ENCODE results near the gene CDH13. TPM values are rescaled to one million over a fixed set of nuclear protein-coding genes. Genes with fewer than 3 reads are reported as not detected.

CDH13 gene
- total RNA-seq, 1 donor from 2014 or later: 2.3 TPM

- H3K9me3 Mint-ChIP-seq (ENCODE audit: unreplicated experiment): no peaks in the 10 kb centered on the region
- H3K27ac Mint-ChIP-seq (ENCODE audit: unreplicated experiment): no peak overlapping the region
- DNase-seq (ENCODE audit: low spot score): no peak
- no peaks in the 10 kb centered on the region for H3K36me3 Mint-ChIP-seq (ENCODE audit: low read depth, unreplicated experiment)
- H3K4me3 Mint-ChIP-seq (ENCODE audit: unreplicated experiment): no peak overlapping the region
- peaks cover 4% of the 10 kb centered on the region for H3K27me3 Mint-ChIP-seq (ENCODE audit: unreplicated experiment)
- TF ChIP-seq CTCF (IDR thresholded peaks at IDR 0.05; ENCODE audit: unreplicated experiment): no peak
- peaks cover 2% of the 10 kb centered on the region for H3K4me1 Mint-ChIP-seq (ENCODE audit: unreplicated experiment)
Measured at GRCh38 chr16:83113811-83114210, 487.0 kb downstream of the CDH13 start.

GRCh38 chr16:83115491-83116232, 488.9 kb downstream of the CDH13 start:
- Mint-ChIP-seq H3K27ac (ENCODE audit: unreplicated experiment) (no peak overlapping the region), H3K27me3 (ENCODE audit: unreplicated experiment) (peaks cover 4% of the 10 kb centered on the region), H3K9me3 (ENCODE audit: unreplicated experiment) (no peaks in the 10 kb centered on the region), H3K36me3 (ENCODE audit: low read depth, unreplicated experiment) (no peaks in the 10 kb centered on the region), H3K4me3 (ENCODE audit: unreplicated experiment) (no peak overlapping the region), H3K4me1 (ENCODE audit: unreplicated experiment) (no peaks in the 10 kb centered on the region)
- TF ChIP-seq CTCF (IDR thresholded peaks at IDR 0.05; ENCODE audit: unreplicated experiment): no peak
- no peak for DNase-seq (ENCODE audit: low spot score)

- Mint-ChIP-seq H3K36me3 (ENCODE audit: low read depth, unreplicated experiment) (no peaks in the 10 kb centered on the region), H3K9me3 (ENCODE audit: unreplicated experiment) (no peaks in the 10 kb centered on the region), H3K27ac (ENCODE audit: unreplicated experiment) (no peak overlapping the region), H3K4me1 (ENCODE audit: unreplicated experiment) (no peaks in the 10 kb centered on the region), H3K27me3 (ENCODE audit: unreplicated experiment) (peaks cover 4% of the 10 kb centered on the region), H3K4me3 (ENCODE audit: unreplicated experiment) (no peak overlapping the region)
- no peak for TF ChIP-seq CTCF (IDR thresholded peaks at IDR 0.05; ENCODE audit: unreplicated experiment)
- no peak for DNase-seq (ENCODE audit: low spot score)
Measured at GRCh38 chr16:83116274-83116892, 489.6 kb downstream of the CDH13 start.

- no peaks in the 10 kb centered on the region for H3K9me3 Mint-ChIP-seq (ENCODE audit: unreplicated experiment)
- H3K4me3 Mint-ChIP-seq (ENCODE audit: unreplicated experiment): no peak overlapping the region
- no peak for TF ChIP-seq CTCF (IDR thresholded peaks at IDR 0.05; ENCODE audit: unreplicated experiment)
- no peaks in the 10 kb centered on the region for H3K36me3 Mint-ChIP-seq (ENCODE audit: low read depth, unreplicated experiment)
- H3K27ac Mint-ChIP-seq (ENCODE audit: unreplicated experiment): no peak overlapping the region
- DNase-seq (ENCODE audit: low spot score): no peak
- peaks cover 3% of the 10 kb centered on the region for H3K27me3 Mint-ChIP-seq (ENCODE audit: unreplicated experiment)
- no peaks in the 10 kb centered on the region for H3K4me1 Mint-ChIP-seq (ENCODE audit: unreplicated experiment)
Measured at GRCh38 chr16:83117810-83118209, 491.0 kb downstream of the CDH13 start.

GRCh38 chr16:83118365-83118764, 491.6 kb downstream of the CDH13 start:
- H3K27ac Mint-ChIP-seq (ENCODE audit: unreplicated experiment): no peak overlapping the region
- no peak for DNase-seq (ENCODE audit: low spot score)
- no peaks in the 10 kb centered on the region for H3K9me3 Mint-ChIP-seq (ENCODE audit: unreplicated experiment)
- no peaks in the 10 kb centered on the region for H3K36me3 Mint-ChIP-seq (ENCODE audit: low read depth, unreplicated experiment)
- H3K4me3 Mint-ChIP-seq (ENCODE audit: unreplicated experiment): no peak overlapping the region
- no peaks in the 10 kb centered on the region for H3K4me1 Mint-ChIP-seq (ENCODE audit: unreplicated experiment)
- H3K27me3 Mint-ChIP-seq (ENCODE audit: unreplicated experiment): peaks cover 3% of the 10 kb centered on the region
- no peak for TF ChIP-seq CTCF (IDR thresholded peaks at IDR 0.05; ENCODE audit: unreplicated experiment)

Measured in endothelial cell (in vitro differentiated cells).